GM18498 (cell line): Measurements from ENCODE around the gene ART5.
"Not testable (repeated sequence)": the region's sequence is repeated elsewhere in the genome, so short reads cannot be mapped to it uniquely, and the experiment has no call there.

Experiments
- ATAC-seq: cut with Tn5 transposase; IDR thresholded peaks from one replicate; pipeline ENCODE4 v1.9.1; 2021; ENCODE audit warnings: mild to moderate bottlenecking, moderate library complexity; ENCODE audit not compliant: unreplicated experiment

The ART5 gene

DNA sequence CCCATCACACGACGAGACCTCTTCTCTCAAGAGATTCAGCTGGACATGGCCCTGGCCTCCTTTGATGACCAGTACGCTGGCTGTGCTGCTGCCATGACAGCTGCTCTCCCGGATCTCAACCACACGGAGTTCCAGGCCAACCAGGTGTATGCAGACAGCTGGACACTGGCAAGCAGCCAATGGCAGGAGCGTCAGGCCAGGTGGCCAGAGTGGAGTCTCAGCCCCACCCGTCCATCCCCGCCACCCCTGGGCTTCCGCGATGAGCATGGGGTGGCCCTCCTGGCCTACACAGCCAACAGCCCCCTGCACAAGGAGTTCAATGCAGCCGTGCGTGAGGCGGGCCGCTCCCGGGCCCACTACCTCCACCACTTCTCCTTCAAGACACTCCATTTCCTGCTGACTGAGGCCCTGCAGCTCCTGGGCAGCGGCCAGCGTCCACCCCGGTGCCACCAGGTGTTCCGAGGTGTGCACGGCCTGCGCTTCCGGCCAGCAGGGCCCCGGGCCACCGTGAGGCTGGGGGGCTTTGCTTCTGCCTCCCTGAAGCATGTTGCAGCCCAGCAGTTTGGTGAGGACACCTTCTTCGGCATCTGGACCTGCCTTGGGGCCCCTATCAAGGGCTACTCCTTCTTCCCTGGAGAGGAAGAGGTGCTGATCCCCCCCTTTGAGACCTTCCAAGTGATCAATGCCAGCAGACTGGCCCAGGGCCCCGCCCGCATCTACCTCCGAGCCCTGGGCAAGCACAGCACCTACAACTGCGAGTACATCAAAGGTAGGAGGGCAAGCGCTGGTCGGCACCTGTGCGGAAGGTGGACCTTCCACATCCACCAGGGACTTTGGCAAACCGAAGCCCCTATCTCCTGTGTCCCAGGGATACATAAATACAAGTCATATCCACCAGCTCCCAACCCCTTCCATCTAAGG is 18.1 kb upstream of the ART5 start:
- ATAC-seq: no peak

DNA sequence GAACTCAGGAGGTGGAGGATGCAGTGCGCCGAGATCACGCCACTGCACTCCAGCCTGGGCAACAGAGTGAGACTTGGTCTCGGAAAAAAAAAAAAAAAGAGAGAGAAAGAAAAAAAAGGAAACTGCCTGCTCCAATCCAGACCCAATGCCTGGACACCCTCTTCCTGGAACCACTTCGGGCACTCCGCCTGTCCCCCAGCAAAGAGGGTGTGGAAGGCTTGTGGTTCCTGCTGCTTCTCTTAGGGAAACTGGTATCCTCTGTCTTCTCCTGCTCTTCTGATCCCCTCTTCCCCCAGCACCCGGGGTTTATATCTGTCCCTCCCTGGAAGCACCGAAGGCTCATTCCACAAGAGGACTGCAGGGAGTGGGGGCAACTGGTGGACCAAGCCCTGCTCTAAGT is 16.5 kb upstream of the ART5 start:
- ATAC-seq: no peak

GRCh38 chr11:3657331-3657730 is 15.5 kb upstream of the ART5 start:
- ATAC-seq: not testable (repeated sequence)

- ATAC-seq: no peak
These were observed 13.8 kb upstream of the ART5 start for GRCh38 chr11:3655547-3655946.

GRCh38 chr11:3652514-3652913 is 10.7 kb upstream of the ART5 start:
- ATAC-seq: not testable (repeated sequence)

DNA sequence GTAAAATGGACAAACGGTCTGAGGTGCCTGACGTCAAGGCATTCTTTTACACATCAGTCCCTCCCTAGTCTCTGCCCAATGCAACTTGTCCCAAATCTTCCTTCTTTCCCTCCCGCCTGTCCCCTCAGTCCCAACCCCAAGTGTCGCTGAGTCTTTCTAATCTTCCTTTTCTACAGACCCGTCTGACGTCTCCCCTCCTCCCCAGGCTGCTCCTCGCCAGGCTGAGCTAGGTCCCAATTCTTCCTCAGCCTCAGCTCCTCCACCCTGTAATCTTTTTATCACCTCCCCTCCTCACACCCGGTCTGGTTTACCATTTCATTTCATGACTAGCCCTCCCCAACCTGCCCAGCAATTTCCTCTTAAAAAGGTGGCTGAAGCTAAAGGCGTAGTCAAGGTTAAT is 7.6 kb upstream of the ART5 start:
- ATAC-seq: not testable (repeated sequence)

- ATAC-seq: not testable (repeated sequence)
These were observed 7.1 kb upstream of the ART5 start for GRCh38 chr11:3648843-3649242.

GRCh38 chr11:3645552-3645951 is 3.8 kb upstream of the ART5 start:
- ATAC-seq: no peak

- ATAC-seq: no peak
These were observed 3.0 kb upstream of the ART5 start, which contains the start of gene ART1 for GRCh38 chr11:3644817-3645235. ART1 (plus strand) TSS chr11:3645128; CDS start chr11:3659214, 14,086 bp downstream.

DNA sequence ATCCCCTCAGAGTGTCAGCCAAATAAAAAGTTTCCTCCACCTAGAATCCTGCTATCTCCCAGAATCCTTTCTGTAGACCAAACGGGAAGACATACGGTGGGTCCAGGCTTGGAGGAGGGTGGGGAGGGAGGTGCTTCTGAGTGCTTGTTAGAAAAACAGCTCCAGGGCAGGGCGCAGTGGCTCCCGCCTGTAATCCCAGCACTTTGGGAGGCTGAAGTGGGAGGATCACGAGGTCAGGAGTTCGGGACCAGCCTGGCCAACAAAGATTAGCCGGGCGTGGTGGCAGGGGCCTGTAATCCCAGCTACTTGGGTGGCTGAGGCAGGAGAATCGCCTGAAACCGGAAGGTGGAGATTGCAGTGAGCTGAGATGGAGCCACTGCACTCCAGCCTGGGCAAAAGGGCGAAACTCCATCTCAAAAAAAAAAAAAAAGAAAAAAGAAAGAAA is 1.3 kb upstream of the ART5 start:
- not testable (repeated sequence) for ATAC-seq

DNA sequence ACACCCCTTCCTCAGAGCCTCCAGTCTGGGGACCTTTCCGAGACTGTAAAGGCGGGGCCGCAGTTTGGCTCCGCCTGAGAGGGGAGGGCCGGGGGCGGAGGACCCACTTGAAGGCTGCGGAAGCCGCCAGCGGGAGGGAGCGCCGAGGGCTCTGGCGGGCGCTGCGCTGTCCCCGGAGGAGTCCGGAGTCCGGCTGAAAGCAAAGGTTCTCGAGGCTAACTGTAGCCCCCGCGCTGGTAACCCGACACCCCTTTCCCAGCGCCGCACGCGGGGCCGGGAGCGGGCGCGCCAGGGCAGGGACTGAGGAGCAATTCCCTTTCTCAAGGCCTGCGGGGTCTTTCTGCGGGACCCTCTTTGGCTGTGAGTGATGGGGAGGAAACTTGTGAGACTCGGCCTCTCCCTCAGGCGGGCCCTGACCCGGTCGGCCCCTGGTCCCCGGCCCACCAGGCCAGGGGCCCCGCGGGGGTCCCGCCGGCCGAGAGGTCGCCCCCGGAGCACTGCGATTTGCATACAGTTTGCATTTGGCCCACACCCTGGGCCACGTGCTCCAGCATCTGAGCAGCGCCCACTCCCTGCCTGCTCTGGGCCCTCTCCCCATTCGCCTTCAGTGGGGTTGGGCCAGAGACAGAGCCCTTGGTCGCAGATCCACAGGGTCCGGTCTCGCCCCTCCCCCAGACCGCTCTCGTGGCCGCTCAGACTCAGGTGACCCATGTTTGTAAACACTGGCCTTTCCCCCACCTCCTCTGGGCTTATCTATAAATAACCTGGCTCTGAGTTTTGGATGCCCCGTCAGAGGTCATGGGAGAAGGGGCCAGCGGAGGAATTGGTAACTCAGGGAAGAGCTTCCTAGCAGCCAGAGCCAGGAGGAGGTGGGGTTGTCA is 519 bp upstream of the ART5 start:
- ATAC-seq: peak; percentile 59

DNA sequence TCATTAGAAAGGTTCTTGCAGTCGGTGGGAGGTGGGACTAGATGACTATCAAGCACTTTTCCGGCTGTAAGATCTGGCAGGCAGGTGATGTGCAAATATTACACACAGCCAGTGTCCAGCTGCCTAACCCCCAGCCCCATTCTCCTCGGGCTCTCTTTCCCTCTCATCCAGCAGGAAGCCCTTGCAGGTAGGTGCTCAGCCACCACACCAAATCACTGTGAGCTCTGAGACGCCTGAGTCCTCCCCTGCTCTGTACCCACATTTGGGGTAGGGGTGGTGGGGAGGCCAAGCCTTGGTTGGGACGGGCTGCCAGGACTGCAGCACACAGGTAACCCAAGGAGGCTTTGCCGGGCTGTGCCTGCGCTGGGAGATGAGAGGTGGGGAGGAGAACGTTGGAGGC is 601 bp downstream of the ART5 start:
- no peak for ATAC-seq

GRCh38 chr11:3639841-3640240 is 2.0 kb downstream of the ART5 start:
- ATAC-seq: no peak

DNA sequence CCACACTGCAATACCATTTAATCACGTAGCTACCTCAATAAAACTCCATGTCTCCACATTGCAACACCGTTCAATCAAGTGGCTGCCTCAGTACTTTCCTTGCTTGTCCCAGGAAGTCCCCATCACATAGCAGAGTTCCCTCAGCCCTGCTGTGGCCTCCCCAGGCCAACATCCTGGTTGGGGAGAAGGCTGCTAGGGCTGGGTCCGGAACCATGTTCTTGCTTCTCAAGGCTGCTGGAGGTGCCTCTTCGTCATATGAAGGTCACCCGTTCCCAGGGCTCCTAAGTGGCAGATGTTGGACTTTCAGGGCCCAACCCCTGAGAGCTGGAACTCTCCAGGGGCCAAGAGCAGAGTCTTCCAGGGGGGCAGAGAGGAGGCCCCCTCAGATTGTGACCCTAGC is 3.3 kb downstream of the ART5 start:
- no peak for ATAC-seq

GRCh38 chr11:3637201-3637600 is 4.6 kb downstream of the ART5 start:
- ATAC-seq: no peak

- no peak for ATAC-seq
These were observed 6.0 kb downstream of the ART5 start for GRCh38 chr11:3635641-3636375.

GRCh38 chr11:3632070-3632660 is 9.6 kb downstream of the ART5 start:
- no peak for ATAC-seq

- ATAC-seq: no peak
These were observed 10.5 kb downstream of the ART5 start for GRCh38 chr11:3631331-3631730.

DNA sequence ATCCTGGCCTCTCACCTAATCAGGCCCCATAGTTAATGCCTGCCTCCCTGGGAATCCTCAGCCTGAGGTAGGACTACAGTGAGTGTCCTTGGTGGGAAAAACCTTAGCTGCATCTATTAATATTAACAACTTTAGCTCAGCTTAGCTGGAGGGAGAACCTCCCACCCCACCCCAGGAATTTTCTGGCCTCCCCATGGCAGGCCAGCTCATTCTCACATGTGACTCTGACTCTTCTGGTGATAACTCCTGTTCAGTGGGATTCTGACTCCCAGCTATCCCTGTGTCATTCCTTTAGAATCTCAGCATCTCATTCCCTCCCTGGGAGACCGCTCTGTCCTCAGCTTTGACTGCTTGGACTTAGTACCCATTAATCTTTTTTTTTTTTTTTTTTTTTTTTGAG is 14.5 kb downstream of the ART5 start:
- ATAC-seq: no peak

- no peak for ATAC-seq
These were observed 15.4 kb downstream of the ART5 start for GRCh38 chr11:3626250-3626960.
